Prostate gland (tissue), 2 donors: ENCODE data around the gene BFSP1.

Source experiments
- POLR2A ChIP-seq: fragments of 450-650 bp; IDR thresholded peaks from one replicate; pipeline ENCODE4 v1.6.1; 2016; ENCODE audit warnings: antibody characterized with exemption, mild to moderate bottlenecking
- POLR2AphosphoS5 ChIP-seq: sonication (generic); formaldehyde crosslinking; IDR thresholded peaks from one replicate; pipeline ENCODE4 v1.6.1; 2017; ENCODE audit warnings: antibody characterized with exemption
- TF ChIP-seq, protein P1 (sequence below), 4 experiments: fragments of 200-600 bp in 2 of 4; fragments of 450-650 bp in 2 of 4; sonication (generic) in 2 of 4; IDR thresholded peaks; 1 replicate in 3 of 4; 2 replicates in 1 of 4; pipeline ENCODE4 v1.5.1; 2016 to 2019; ENCODE audit warnings: antibody characterized with exemption in 4 of 4, mild to moderate bottlenecking in 2 of 4, moderate library complexity in 2 of 4

DNA sequence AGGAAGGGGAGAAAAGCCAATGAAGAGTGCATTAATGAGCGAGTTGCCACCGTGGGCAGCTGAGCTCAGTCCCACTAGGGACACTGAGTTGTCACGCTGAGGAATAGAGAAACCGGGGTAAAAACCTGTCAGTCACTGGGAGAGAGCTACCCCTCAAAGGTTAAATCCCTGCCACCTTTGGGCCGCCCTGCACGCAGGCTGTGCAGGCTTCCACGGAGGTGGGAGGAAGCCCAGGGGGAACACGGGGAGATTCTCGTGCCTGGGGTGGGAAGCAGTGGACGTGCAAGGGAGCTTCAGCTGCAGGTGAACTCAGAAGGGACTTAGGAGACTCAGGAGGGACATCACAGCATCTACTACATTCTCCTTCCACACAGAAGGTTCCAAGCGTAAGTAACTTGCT lies 50.5 kb downstream of the BFSP1 start:
- TF ChIP-seq, protein P1, sequence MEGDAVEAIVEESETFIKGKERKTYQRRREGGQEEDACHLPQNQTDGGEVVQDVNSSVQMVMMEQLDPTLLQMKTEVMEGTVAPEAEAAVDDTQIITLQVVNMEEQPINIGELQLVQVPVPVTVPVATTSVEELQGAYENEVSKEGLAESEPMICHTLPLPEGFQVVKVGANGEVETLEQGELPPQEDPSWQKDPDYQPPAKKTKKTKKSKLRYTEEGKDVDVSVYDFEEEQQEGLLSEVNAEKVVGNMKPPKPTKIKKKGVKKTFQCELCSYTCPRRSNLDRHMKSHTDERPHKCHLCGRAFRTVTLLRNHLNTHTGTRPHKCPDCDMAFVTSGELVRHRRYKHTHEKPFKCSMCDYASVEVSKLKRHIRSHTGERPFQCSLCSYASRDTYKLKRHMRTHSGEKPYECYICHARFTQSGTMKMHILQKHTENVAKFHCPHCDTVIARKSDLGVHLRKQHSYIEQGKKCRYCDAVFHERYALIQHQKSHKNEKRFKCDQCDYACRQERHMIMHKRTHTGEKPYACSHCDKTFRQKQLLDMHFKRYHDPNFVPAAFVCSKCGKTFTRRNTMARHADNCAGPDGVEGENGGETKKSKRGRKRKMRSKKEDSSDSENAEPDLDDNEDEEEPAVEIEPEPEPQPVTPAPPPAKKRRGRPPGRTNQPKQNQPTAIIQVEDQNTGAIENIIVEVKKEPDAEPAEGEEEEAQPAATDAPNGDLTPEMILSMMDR (IDR thresholded peaks at IDR 0.05): no peak
- no peak for TF ChIP-seq POLR2A
- TF ChIP-seq POLR2AphosphoS5: no peak
